A172 (cell line): ENCODE measurements around the gene SYMPK. TPM values are rescaled to one million over a fixed set of nuclear protein-coding genes. Genes with fewer than 3 reads are reported as not detected.

Source experiments
- DNase-seq: peaks from one replicate; pipeline ENCODE4 v3.0.0-alpha.2; 2015; ENCODE audit warnings: low spot score
- total RNA-seq: library from RNA; depleted of rRNA; stranded (reverse); fragments of >200 nt; shearing (Covaris generic); gene quantifications from 2 replicates; pipeline ENCODE4 v1.2.3, GENCODE V29; 2014; rRNA removed

The SYMPK gene
- total RNA-seq, 1 experiment from 2014 or later, result 25.5 TPM

- no peak for DNase-seq
Measured at GRCh38 chr19:45766869-45767346, 96.0 kb downstream of the SYMPK start.

GRCh38 chr19:45766296-45766868 lies 96.6 kb downstream of the SYMPK start:
- DNase-seq, result no peak

GRCh38 chr19:45765702-45766295 lies 97.1 kb downstream of the SYMPK start:
- no peak for DNase-seq

Other genes with a start within 250 kb of the SYMPK start
- gene EML2, start 223.8 kb downstream of the SYMPK start, total RNA-seq, result 4.2 and 4.4 TPM in 2 replicates
- 0.10 and 0.72 TPM in 2 replicates for gene GIPR, start 194.9 kb downstream of the SYMPK start, total RNA-seq
- gene SNRPD2, start 171.2 kb downstream of the SYMPK start, total RNA-seq, result 260 and 319 TPM in 2 replicates
- 5.1 and 8.2 TPM in 2 replicates for gene QPCTL, start 170.5 kb downstream of the SYMPK start, total RNA-seq
- 2.4 and 3.0 TPM in 2 replicates for gene FBXO46, start 132.3 kb downstream of the SYMPK start, total RNA-seq
- not detected in 2 replicates for gene MEIOSIN, start 129.7 kb downstream of the SYMPK start, total RNA-seq
- gene SIX5, start 93.9 kb downstream of the SYMPK start, total RNA-seq, result 9.5 and 14.5 TPM in 2 replicates
- gene DMPK, start 80.7 kb downstream of the SYMPK start, total RNA-seq, result 25.1 and 30.5 TPM in 2 replicates
- gene DMWD, start 70.3 kb downstream of the SYMPK start, total RNA-seq, result 14.8 and 27.0 TPM in 2 replicates
- gene RSPH6A, start 47.8 kb downstream of the SYMPK start, total RNA-seq, result not detected in 2 replicates
- gene FOXA3, start 1.2 kb upstream of the SYMPK start, total RNA-seq, result not detected in 2 replicates
- 16.2 and 24.6 TPM in 2 replicates for gene IRF2BP1, start 23.0 kb upstream of the SYMPK start, total RNA-seq
- gene MYPOP, start 39.5 kb upstream of the SYMPK start, total RNA-seq, result 0.48 and 1.1 TPM in 2 replicates
- gene NANOS2, start 51.6 kb upstream of the SYMPK start, total RNA-seq, result not detected in 2 replicates
- 0.17 and 0.53 TPM in 2 replicates for gene NOVA2, start 110.7 kb upstream of the SYMPK start, total RNA-seq
- gene CCDC61, start 132.3 kb upstream of the SYMPK start, total RNA-seq, result 2.4 and 3.1 TPM in 2 replicates
- not detected in 2 replicates for gene PGLYRP1, start 159.9 kb upstream of the SYMPK start, total RNA-seq
- gene IGFL4, start 177.9 kb upstream of the SYMPK start, total RNA-seq, result not detected in 2 replicates